GM21529 (cell line): ENCODE results near the gene ETS1.

Source experiments
- ATAC-seq: cut with Tn5 transposase; IDR thresholded peaks from one replicate; pipeline ENCODE4 v1.9.1; 2021; ENCODE audit not compliant: unreplicated experiment

ETS1 gene

GRCh38 chr11:128503245-128503991 is 83.9 kb downstream of the ETS1 start:
- ATAC-seq: no peak

GRCh38 chr11:128502726-128503125 is 84.6 kb downstream of the ETS1 start:
- ATAC-seq: no peak

GRCh38 chr11:128501632-128502549 is 85.5 kb downstream of the ETS1 start:
- no peak for ATAC-seq

GRCh38 chr11:128501008-128501407 is 86.3 kb downstream of the ETS1 start:
- ATAC-seq: no peak

GRCh38 chr11:128500493-128500892 is 86.9 kb downstream of the ETS1 start:
- no peak for ATAC-seq

- no peak for ATAC-seq
These were observed 87.6 kb downstream of the ETS1 start for GRCh38 chr11:128499613-128500253.

- ATAC-seq: no peak
These were observed 88.6 kb downstream of the ETS1 start for GRCh38 chr11:128498721-128499245.

GRCh38 chr11:128497776-128498095 is 89.6 kb downstream of the ETS1 start:
- ATAC-seq: no peak

- ATAC-seq: peak; percentile 72
These were observed 90.1 kb downstream of the ETS1 start for GRCh38 chr11:128497061-128497775.

GRCh38 chr11:128496692-128497060 is 90.7 kb downstream of the ETS1 start:
- ATAC-seq: no peak

GRCh38 chr11:128496249-128496648 is 91.1 kb downstream of the ETS1 start:
- ATAC-seq: no peak

- peak; percentile 25 for ATAC-seq
These were observed 92.7 kb downstream of the ETS1 start for GRCh38 chr11:128494418-128495332.

- ATAC-seq: no peak
These were observed 93.8 kb downstream of the ETS1 start for GRCh38 chr11:128493570-128493965.

- ATAC-seq: no peak
These were observed 94.3 kb downstream of the ETS1 start for GRCh38 chr11:128492903-128493569.

GRCh38 chr11:128492461-128492860 is 94.9 kb downstream of the ETS1 start:
- no peak for ATAC-seq

- ATAC-seq: no peak
These were observed 96.0 kb downstream of the ETS1 start for GRCh38 chr11:128491195-128491936.

- ATAC-seq: no peak
These were observed 97.3 kb downstream of the ETS1 start for GRCh38 chr11:128490092-128490491.

- no peak for ATAC-seq
These were observed 98.9 kb downstream of the ETS1 start for GRCh38 chr11:128488471-128488870.

GRCh38 chr11:128487978-128488377 is 99.4 kb downstream of the ETS1 start:
- ATAC-seq: no peak
